HCT116 (cell line): ENCODE measurements around the gene CATSPER4. TPM values are rescaled to one million over a fixed set of nuclear protein-coding genes. Genes with fewer than 3 reads are reported as not detected.

Experiments
- ATAC-seq: fragments of 200-7000 bp; cut with Tn5 transposase; 2 replicates; pipeline ENCODE4 v1.9.1; 2020; ENCODE audit warnings: mild to moderate bottlenecking, moderate library complexity
- BruUV-seq: library from RNA; stranded (reverse); fragments of 400-500 nt; replicated peaks from 2 replicates; lab custom pipeline; 2021; lab: Mats Ljungman, UMichigan
- CTCF ChIA-PET: fragments of 300-600 bp; sonication (Branson Sonifier 250); formaldehyde crosslinking; loops from one replicate; lab custom pipeline; 2021; ENCODE audit warnings: antibody characterized with exemption; lab: Charles Lee
- POLR2A ChIA-PET: fragments of 300-600, 350-600 bp; sonication (Branson Sonifier 250); formaldehyde crosslinking; loops from one replicate; lab custom pipeline; 2021; ENCODE audit warnings: antibody characterized with exemption; lab: Charles Lee
- RAD21 ChIA-PET, 2 experiments: fragments of 300-600 bp; sonication (Branson Sonifier 250); formaldehyde crosslinking; loops; one replicate each; lab custom pipeline; 2023; ENCODE audit warnings: low total read pairs in 2 of 2; ENCODE audit not compliant: uncharacterized antibody in 2 of 2, unreplicated experiment in 2 of 2, low non-redundant PET in 1 of 2; lab: Charles Lee
- DNase-seq: peaks from one replicate; pipeline ENCODE4 v3.0.0-alpha.2; 2010; ENCODE audit warnings: low read depth, low spot score
- H2AFZ ChIP-seq: fragments of 200-600 bp; shearing (Covaris generic), sonication (generic); 2 replicates; pipeline ENCODE4 v1.6.1; 2017; ENCODE audit warnings: low read depth, mixed run types, mixed read lengths, antibody characterized with exemption, low read length; ENCODE audit not compliant: poor library complexity, severe bottlenecking
- H3K27ac ChIP-seq: 2 replicates; pipeline ENCODE4 v1.5.1; 2012; ENCODE audit warnings: low read depth, low read length
- H3K27me3 ChIP-seq: fragments of 200-600 bp; sonication (generic); 2 replicates; pipeline ENCODE4 v1.6.1; 2016; ENCODE audit warnings: mixed run types, low read length, mixed read lengths; ENCODE audit not compliant: insufficient read depth
- H3K36me3 ChIP-seq, 2 experiments: fragments of 200-500 bp in 1 of 2; fragments of 200-600 bp in 1 of 2; sonication (Bioruptor generic) in 1 of 2; sonication (generic) in 1 of 2; 2 replicates each; pipeline versions ENCODE4 v1.5.1 to v1.6.1; 2014 to 2016; ENCODE audit warnings: low read length in 2 of 2, inconsistent platforms in 1 of 2, mixed read lengths in 1 of 2, mixed run types in 1 of 2; ENCODE audit not compliant: insufficient read depth in 2 of 2, control insufficient read depth in 1 of 2
- H3K4me1 ChIP-seq, 2 experiments: fragments of 200-600 bp in 1 of 2; sonication (generic) in 1 of 2; 2 replicates each; pipeline versions ENCODE4 v1.5.1 to v1.6.1; 2012 to 2017; ENCODE audit warnings: low read length in 2 of 2, inconsistent platforms in 1 of 2, mild to moderate bottlenecking in 1 of 2, mixed read lengths in 1 of 2, mixed run types in 1 of 2, moderate library complexity in 1 of 2; ENCODE audit not compliant: insufficient read depth in 2 of 2, control insufficient read depth in 1 of 2
- H3K4me2 ChIP-seq: fragments of 200-600 bp; sonication (generic); 2 replicates; pipeline ENCODE4 v1.6.1; 2017; ENCODE audit warnings: mixed run types, low read length, mixed read lengths
- H3K4me3 ChIP-seq, 2 experiments: fragments of 200-600 bp in 1 of 2; sonication (generic) in 1 of 2; replicated peaks in 1 of 2; 2 replicates each; pipeline ENCODE4 v1.5.1; 2011 to 2016; ENCODE audit warnings: low read length in 2 of 2, control low read depth in 1 of 2, low read depth in 1 of 2, mild to moderate bottlenecking in 1 of 2, mixed read lengths in 1 of 2, mixed run types in 1 of 2
- H3K79me2 ChIP-seq: fragments of 200-600 bp; sonication (generic); 2 replicates; pipeline ENCODE4 v1.6.1; 2017; ENCODE audit warnings: mild to moderate bottlenecking, mixed run types, low read length, moderate library complexity, mixed read lengths; ENCODE audit not compliant: insufficient read depth
- H3K9ac ChIP-seq: fragments of 200-600 bp; sonication (generic); 2 replicates; pipeline ENCODE4 v1.6.1; 2016; ENCODE audit warnings: low read length, mixed read lengths
- H3K9me2 ChIP-seq: fragments of 200-600 bp; sonication (generic), shearing (Covaris generic); 2 replicates; pipeline ENCODE4 v1.6.1; 2017; ENCODE audit warnings: mixed run types, mild to moderate bottlenecking, moderate library complexity; ENCODE audit not compliant: insufficient read depth
- H3K9me3 ChIP-seq, 2 experiments: fragments of 200-500 bp in 1 of 2; fragments of 200-600 bp in 1 of 2; sonication (Bioruptor generic) in 1 of 2; sonication (generic) in 1 of 2; 2 replicates each; pipeline ENCODE4 v1.6.1; 2014 to 2017; ENCODE audit warnings: low read length in 2 of 2, mixed read lengths in 2 of 2, inconsistent platforms in 1 of 2, low read depth in 1 of 2, mild to moderate bottlenecking in 1 of 2, mixed run types in 1 of 2, moderate library complexity in 1 of 2; ENCODE audit not compliant: control insufficient read depth in 1 of 2, insufficient read depth in 1 of 2
- H4K20me1 ChIP-seq: fragments of 200-600 bp; sonication (generic), shearing (Covaris generic); 2 replicates; pipeline ENCODE4 v1.6.1; 2017; ENCODE audit warnings: mixed run types, mild to moderate bottlenecking, moderate library complexity; ENCODE audit not compliant: insufficient read depth
- CEBPB ChIP-seq: IDR thresholded peaks from 2 replicates; pipeline ENCODE4 v1.6.1; 2012; ENCODE audit warnings: low read depth
- EZH2 ChIP-seq: fragments of 200-600 bp; sonication (generic); IDR thresholded peaks from 2 replicates; pipeline ENCODE4 v1.6.1; 2017; ENCODE audit warnings: antibody characterized with exemption, mixed run types
- POLR2AphosphoS5 ChIP-seq: IDR thresholded peaks from 2 replicates; pipeline ENCODE4 v1.6.1; 2011; ENCODE audit warnings: mild to moderate bottlenecking, low read depth, low read length, moderate library complexity
- RAD21 ChIP-seq: IDR thresholded peaks from 2 replicates; pipeline ENCODE4 v1.6.1; 2012; ENCODE audit warnings: low read depth, mild to moderate bottlenecking
- ZBTB33 ChIP-seq: IDR thresholded peaks from 2 replicates; pipeline ENCODE4 v1.6.1; 2011; ENCODE audit warnings: mild to moderate bottlenecking, low read length, moderate library complexity; ENCODE audit not compliant: insufficient replicate concordance; ENCODE audit errors: extremely low read depth
- intact Hi-C: fragments of 100-400 bp; cut with micrococcal nuclease; formaldehyde crosslinking; loops from 2 replicates; pipeline ENCODE4 v1.10.0; 2022
- total RNA-seq: library from RNA; stranded (reverse); gene quantifications from one replicate; pipeline ENCODE4 v1.2.1, GENCODE V29; 2021; ENCODE audit not compliant: unreplicated experiment

Gene CATSPER4
- total RNA-seq, 1 experiment from 2014 or later, result not detected

DNA sequence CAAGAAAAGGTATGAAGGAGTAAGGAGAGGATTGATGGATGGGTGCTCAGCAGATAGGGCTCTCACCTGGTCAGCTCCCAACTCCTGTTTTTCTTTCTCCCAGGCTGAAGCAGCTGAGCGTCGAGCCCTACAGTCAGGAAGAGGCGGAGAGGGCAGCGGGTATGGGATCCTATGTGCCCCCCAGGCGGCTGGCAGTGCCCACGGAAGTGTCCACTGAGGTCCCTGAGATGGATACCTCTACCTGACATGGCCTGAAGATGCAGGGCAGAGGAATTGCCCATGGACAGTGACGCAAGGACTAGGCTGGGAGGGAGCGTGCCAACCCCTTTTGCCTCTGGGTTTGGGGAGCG lies 20.0 kb upstream of the CATSPER4 start:
- H3K9me2 ChIP-seq, result no peaks in the 10 kb centered on the region
- H4K20me1 ChIP-seq, result no peaks in the 10 kb centered on the region
- H3K79me2 ChIP-seq, result peaks cover 20% of the 10 kb centered on the region
- ChIA-PET RAD21 (no interaction called here), POLR2A (interaction anchor here (1.2 to 1.6 kb wide), 3 partner anchors 14 to 63 kb away, joined by 3 to 8 read pairs (median 6); partner anchors contain the start of gene CEP85), CTCF (interaction anchor here (1.3 to 2.0 kb wide), 4 partner anchors 25 to 247 kb away, joined by 3 to 27 read pairs (median 8); partner anchors contain the start of gene CEP85)
- TF ChIP-seq ZBTB33 (no peak), EZH2 (no peak), CEBPB (no peak), POLR2AphosphoS5 (no peak), RAD21 (no peak)
- BruUV-seq, result no TSS peak
- H2AFZ ChIP-seq, result no peak overlapping the region
- H3K4me2 ChIP-seq, result peak overlapping the region; percentile 98
- peak overlapping the region; percentile 74 for H3K27ac ChIP-seq
- intact Hi-C loops, result no loop called here
- peak; percentile 6; the same call in 1 of the 2 replicates for ATAC-seq
- peak overlapping the region; percentile 89 to 96 for H3K4me3 ChIP-seq
- H3K9me3 ChIP-seq, result no peaks in the 10 kb centered on the region
- no peak for DNase-seq
- H3K36me3 ChIP-seq, result no peaks in the 10 kb centered on the region; a peak in 1 of 4 replicates
- peak overlapping the region; percentile 93 for H3K9ac ChIP-seq
- H3K27me3 ChIP-seq, result no peaks in the 10 kb centered on the region
- peaks cover 4 to 22% of the 10 kb centered on the region in 2 experiments; a peak in 3 of 4 replicates for H3K4me1 ChIP-seq
